Spleen (tissue), 7 donors: ENCODE data around the gene MRPL40.

Source experiments
- CTCF ChIP-seq, 11 experiments: fragments of 200-600 bp in 7 of 11; fragments of 450-650 bp in 4 of 11; sonication (generic) in 4 of 11; IDR thresholded peaks in 8 of 11; conservative IDR thresholded peaks in 3 of 11; 1 replicate in 7 of 11; 2 replicates in 4 of 11; pipeline versions ENCODE4 v1.4.0 to v1.8.0; 2016 to 2021; ENCODE audit warnings: antibody characterized with exemption in 11 of 11, inconsistent platforms in 4 of 11, mild to moderate bottlenecking in 1 of 11
- POLR2AphosphoS5 ChIP-seq, 3 donors: sonication (generic); formaldehyde crosslinking; IDR thresholded peaks; one replicate each; pipeline ENCODE4 v1.5.1; 2017; ENCODE audit warnings: antibody characterized with exemption in 3 of 3
- donor health status: DM: no; HTN: no; CAD: no; lungs with moderate emphysema.
- donor health status: DM: no; HTN: no; CAD: no.
- donor health status: DM: no; HTN: no; CAD: no.

GRCh38 chr22:19383292-19383691 lies 49.1 kb upstream of the MRPL40 start:
- TF ChIP-seq CTCF (IDR thresholded peaks at IDR 0.05 in 8 of 11, conservative IDR thresholded peaks at IDR 0.05 in 3 of 11) (no peak), POLR2AphosphoS5 (IDR thresholded peaks at IDR 0.05) (no peak)
